GM12878 (cell line): ENCODE data around the gene NSD2. TPM values are rescaled to one million over a fixed set of nuclear protein-coding genes. Genes with fewer than 3 reads are reported as not detected.

ENCODE experiments used
- ATAC-seq: fragments of 200-7000 bp; cut with Tn5 transposase; 3 replicates; pipeline ENCODE4 v1.9.1; 2020; ENCODE audit warnings: mild to moderate bottlenecking, moderate library complexity
- BruUV-seq: library from RNA; stranded (reverse); fragments of 400-500 nt; replicated peaks from 2 replicates; lab custom pipeline; 2021; lab: Mats Ljungman, UMichigan
- CTCF ChIA-PET: fragments of 300-600 bp; sonication (Branson Sonifier 250); formaldehyde crosslinking; extraction: SDS; loops from one replicate; lab custom pipeline; 2021; ENCODE audit warnings: inconsistent platforms; lab: Yijun Ruan, JAX
- POLR2A ChIA-PET: fragments of 350-600 bp; formaldehyde crosslinking; extraction: SDS; loops from one replicate; lab custom pipeline; 2021; ENCODE audit warnings: inconsistent platforms; lab: Charles Lee
- RAD21 ChIA-PET: fragments of 300-600 bp; sonication (Branson Sonifier 250); formaldehyde crosslinking; loops from one replicate; lab custom pipeline; 2023; ENCODE audit warnings: antibody characterized with exemption; ENCODE audit not compliant: unreplicated experiment; lab: Charles Lee
- SMC1A ChIA-PET: fragments of 300-600 bp; sonication (Branson Sonifier 250); formaldehyde crosslinking; loops from one replicate; lab custom pipeline; 2023; ENCODE audit not compliant: unreplicated experiment, uncharacterized antibody; lab: Charles Lee
- DNase-seq: peaks from one replicate; pipeline ENCODE4 v3.0.0-alpha.2; 2011; ENCODE audit warnings: low read depth, low spot score
- FAIRE-seq: peaks from 3 replicates; lab custom pipeline; 2011; peaks lifted over from hg19 to GRCh38; lab: Jason Lieb, UNC
- H2AFZ ChIP-seq: 2 replicates; pipeline ENCODE4 v1.6.0; 2011; ENCODE audit warnings: low read depth, low read length, control low read depth; ENCODE audit not compliant: control insufficient read depth
- H3K27ac ChIP-seq: 2 replicates; pipeline ENCODE4 v1.5.1; 2011; ENCODE audit warnings: control low read depth; ENCODE audit not compliant: control insufficient read depth, insufficient read depth
- H3K27me3 ChIP-seq, 2 experiments: replicated peaks in 1 of 2; 2 replicates each; pipeline versions ENCODE4 v1.6.0 to v1.6.1; 2011; ENCODE audit warnings: low read length in 1 of 2; ENCODE audit not compliant: control insufficient read depth in 2 of 2, insufficient read depth in 2 of 2
- H3K36me3 ChIP-seq, 2 experiments: 2 replicates each; pipeline ENCODE4 v1.5.1; 2011; ENCODE audit warnings: low read length in 1 of 2; ENCODE audit not compliant: control insufficient read depth in 2 of 2, insufficient read depth in 2 of 2
- H3K4me1 ChIP-seq: 2 replicates; pipeline ENCODE4 v1.6.1; 2011; ENCODE audit warnings: mild to moderate bottlenecking, low read length, moderate library complexity, mixed read lengths; ENCODE audit not compliant: control insufficient read depth, insufficient read depth
- H3K4me2 ChIP-seq: 2 replicates; pipeline ENCODE4 v1.6.0; 2011; ENCODE audit warnings: control low read depth; ENCODE audit not compliant: control insufficient read depth, insufficient read depth
- H3K4me3 ChIP-seq: fragments of 200-600 bp; sonication (generic); 2 replicates; pipeline ENCODE4 v1.5.1; 2016
- H3K79me2 ChIP-seq: 2 replicates; pipeline ENCODE4 v1.6.0; 2011; ENCODE audit warnings: low read length; ENCODE audit not compliant: control insufficient read depth, insufficient read depth
- H3K9ac ChIP-seq: 2 replicates; pipeline ENCODE4 v1.8.0; 2011; ENCODE audit warnings: low read length, control low read depth, mixed read lengths; ENCODE audit not compliant: control insufficient read depth, insufficient read depth
- H3K9me3 ChIP-seq: replicated peaks from 3 replicates; pipeline ENCODE4 v1.5.1; 2011; ENCODE audit warnings: mild to moderate bottlenecking, low read length; ENCODE audit not compliant: control insufficient read depth, insufficient read depth
- H4K20me1 ChIP-seq: 2 replicates; pipeline ENCODE4 v1.6.0; 2011; ENCODE audit not compliant: control insufficient read depth, insufficient read depth
- ASH2L ChIP-seq: fragments of 300-600, 200-600 bp; sonication (generic); IDR thresholded peaks from 2 replicates; pipeline ENCODE4 v1.6.1; 2017; ENCODE audit warnings: low read depth, mild to moderate bottlenecking, borderline replicate concordance
- FOXM1 ChIP-seq: IDR thresholded peaks from 2 replicates; pipeline ENCODE4 v1.6.1; 2012; ENCODE audit warnings: low read depth, mild to moderate bottlenecking, inconsistent platforms, low read length, moderate library complexity
- HDAC2 ChIP-seq: fragments of 200-600 bp; sonication (generic); IDR thresholded peaks from 2 replicates; pipeline ENCODE4 v1.6.1; 2017
- NR2F1 ChIP-seq: fragments of 450-650 bp; conservative IDR thresholded peaks from 2 replicates; pipeline ENCODE4 v1.6.1; 2017; ENCODE audit warnings: mild to moderate bottlenecking
- POLR2AphosphoS2 ChIP-seq: IDR thresholded peaks from 2 replicates; pipeline ENCODE4 v1.6.1; 2011; ENCODE audit warnings: low read depth, mild to moderate bottlenecking, low read length, improper control_type of control experiment, moderate library complexity
- STAT3 ChIP-seq: IDR thresholded peaks from 2 replicates; pipeline ENCODE4 v1.6.1; 2011; ENCODE audit warnings: low read depth, low read length, improper control_type of control experiment
- TARDBP ChIP-seq: IDR thresholded peaks from 2 replicates; pipeline ENCODE4 v1.6.1; 2016; ENCODE audit warnings: borderline replicate concordance
- WGBS: methylation state at CpG from one replicate; pipeline ENCODE4 v1.1.6; 2016; ENCODE audit warnings: low lambda C conversion rate; ENCODE audit not compliant: insufficient replicate concordance, insufficient coverage; ENCODE audit errors: missing lambda C conversion rate; 5-methylcytosine and 5-hydroxymethylcytosine counted together
- in situ Hi-C: fragments of 300-500 bp; cut with MboI; formaldehyde crosslinking; loops from 9 replicates; pipeline ENCODE4 v1.14.3; 2018; ENCODE audit warnings: mixed read lengths
- intact Hi-C: fragments of 100-400 bp; cut with micrococcal nuclease; formaldehyde crosslinking; loops from one replicate; pipeline ENCODE4 v1.14.2; 2022; ENCODE audit not compliant: unreplicated experiment
- polyA plus RNA-seq, 11 experiments: library from polyadenylated mRNA; depleted of rRNA in 4 of 11; unstranded in 6 of 11; stranded (reverse) in 5 of 11; fragments of >200 nt; fragmentation: Nextera tagmentation in 4 of 11; fragmentation: Illumina TruSeq in 1 of 11; extraction: Ambion mirVana in 4 of 11; extraction: Trizol in 1 of 11; gene quantifications; 1 replicate in 1 of 11; 2 replicates in 10 of 11; pipeline versions ENCODE4 v1.2.1 to v1.2.3, GENCODE V29; 2011 to 2016; ENCODE audit warnings: inconsistent platforms in 2 of 11, missing spikeins in 2 of 11, low read depth in 1 of 11
- total RNA-seq, 4 experiments: library from RNA; depleted of rRNA in 3 of 4; stranded (reverse); fragments of >200 nt in 3 of 4; fragmentation: Illumina TruSeq in 1 of 4; extraction: Trizol in 1 of 4; gene quantifications; 2 replicates each; pipeline versions ENCODE4 v1.2.1 to v1.2.3, GENCODE V29; 2013 to 2021
- TF ChIP-seq, protein P1 (sequence below), 3 experiments: IDR thresholded peaks in 2 of 3; conservative IDR thresholded peaks in 1 of 3; 2 replicates each; pipeline ENCODE4 v1.5.1; 2011; ENCODE audit warnings: low read depth in 3 of 3, low read length in 3 of 3, mild to moderate bottlenecking in 3 of 3, control low read depth in 2 of 3, moderate library complexity in 2 of 3, inconsistent platforms in 1 of 3, mixed read lengths in 1 of 3; ENCODE audit not compliant: control insufficient read depth in 2 of 3, insufficient read depth in 1 of 3; ENCODE audit errors: extremely low read depth in 1 of 3
- TF ChIP-seq, protein P2 (sequence below): IDR thresholded peaks from 2 replicates; pipeline ENCODE4 v1.6.1; 2012; ENCODE audit warnings: low read depth, low read length, improper control_type of control experiment
- TF ChIP-seq, protein P3 (sequence below): fragments of 450-650 bp; IDR thresholded peaks from 2 replicates; pipeline ENCODE4 v1.6.1; 2017; ENCODE audit warnings: antibody characterized with exemption, mild to moderate bottlenecking, moderate library complexity
- TF ChIP-seq, protein P4 (sequence below): fragments of 450-650 bp; IDR thresholded peaks from 2 replicates; pipeline ENCODE4 v1.6.1; 2017; ENCODE audit warnings: mild to moderate bottlenecking, low read depth, inconsistent platforms; ENCODE audit not compliant: poor library complexity, severe bottlenecking

Gene NSD2
- total and polyA plus RNA-seq, 10 of the 15 experiments (the other 5 are each of a cell fraction or from before 2014, with no cell fraction given), result 8.6 to 139 (median 67.2) TPM

DNA sequence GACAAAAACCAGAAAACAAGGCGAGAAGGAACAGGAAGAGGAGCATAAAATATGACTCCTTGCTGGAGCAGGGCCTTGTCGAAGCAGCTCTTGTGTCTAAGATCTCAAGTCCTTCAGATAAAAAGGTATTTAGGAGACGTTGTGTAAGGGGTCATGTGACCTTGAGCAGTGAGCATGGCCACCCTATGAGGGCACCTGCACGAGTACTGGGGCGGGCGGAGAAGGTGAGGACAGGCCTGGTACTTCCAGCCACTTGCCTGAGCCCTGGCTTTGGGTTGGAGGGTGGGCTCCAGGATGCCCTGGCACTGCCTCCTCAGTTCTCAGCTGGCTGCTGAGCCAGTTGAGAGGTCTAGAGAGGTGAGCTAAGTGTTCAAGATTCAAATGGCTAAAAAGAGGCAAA lies 29.9 kb downstream of the NSD2 start:
- H3K27ac ChIP-seq, result no peak overlapping the region
- intact Hi-C loops, result no loop called here
- no peak overlapping the region for H3K4me3 ChIP-seq
- ChIA-PET SMC1A (interaction anchor here (1.1 to 4.0 kb wide), 3 partner anchors 25 to 208 kb away, joined by 3 to 20 read pairs (median 4); no protein-coding TSS in a partner anchor), POLR2A (interaction anchor here (0.8 kb wide), 1 partner anchor 149 kb away, joined by 4 read pairs; no protein-coding TSS in a partner anchor), RAD21 (interaction anchor here (1.1 to 1.3 kb wide), 2 partner anchors 27 to 91 kb away, joined by 3 to 5 read pairs; no protein-coding TSS in a partner anchor), CTCF (interaction anchor here (0.6 to 4.5 kb wide), 12 partner anchors 8 to 205 kb away, joined by 3 to 38 read pairs (median 12); no protein-coding TSS in a partner anchor)
- H3K27me3 ChIP-seq, result no peaks in the 10 kb centered on the region
- peaks cover 6% of the 10 kb centered on the region for H3K4me1 ChIP-seq
- H3K79me2 ChIP-seq, result peaks cover 62% of the 10 kb centered on the region
- WGBS, result 78% methylated on average over 6 of the region's 6 CpGs
- FAIRE-seq (no peak), ATAC-seq (no peak), DNase-seq (no peak)
- H3K36me3 ChIP-seq, result peaks cover 26 to 29% of the 10 kb centered on the region in 2 experiments
- TF ChIP-seq, protein P1, sequence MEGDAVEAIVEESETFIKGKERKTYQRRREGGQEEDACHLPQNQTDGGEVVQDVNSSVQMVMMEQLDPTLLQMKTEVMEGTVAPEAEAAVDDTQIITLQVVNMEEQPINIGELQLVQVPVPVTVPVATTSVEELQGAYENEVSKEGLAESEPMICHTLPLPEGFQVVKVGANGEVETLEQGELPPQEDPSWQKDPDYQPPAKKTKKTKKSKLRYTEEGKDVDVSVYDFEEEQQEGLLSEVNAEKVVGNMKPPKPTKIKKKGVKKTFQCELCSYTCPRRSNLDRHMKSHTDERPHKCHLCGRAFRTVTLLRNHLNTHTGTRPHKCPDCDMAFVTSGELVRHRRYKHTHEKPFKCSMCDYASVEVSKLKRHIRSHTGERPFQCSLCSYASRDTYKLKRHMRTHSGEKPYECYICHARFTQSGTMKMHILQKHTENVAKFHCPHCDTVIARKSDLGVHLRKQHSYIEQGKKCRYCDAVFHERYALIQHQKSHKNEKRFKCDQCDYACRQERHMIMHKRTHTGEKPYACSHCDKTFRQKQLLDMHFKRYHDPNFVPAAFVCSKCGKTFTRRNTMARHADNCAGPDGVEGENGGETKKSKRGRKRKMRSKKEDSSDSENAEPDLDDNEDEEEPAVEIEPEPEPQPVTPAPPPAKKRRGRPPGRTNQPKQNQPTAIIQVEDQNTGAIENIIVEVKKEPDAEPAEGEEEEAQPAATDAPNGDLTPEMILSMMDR (IDR thresholded peaks at IDR 0.05 in 2 of 3, conservative IDR thresholded peaks at IDR 0.05 in 1 of 3; ENCODE audit: control insufficient read depth in 2 of 3, extremely low read depth in 1 of 3, insufficient read depth in 1 of 3, low read depth in 3 of 3, low read length in 3 of 3), result no peak
- TF ChIP-seq, protein P2, sequence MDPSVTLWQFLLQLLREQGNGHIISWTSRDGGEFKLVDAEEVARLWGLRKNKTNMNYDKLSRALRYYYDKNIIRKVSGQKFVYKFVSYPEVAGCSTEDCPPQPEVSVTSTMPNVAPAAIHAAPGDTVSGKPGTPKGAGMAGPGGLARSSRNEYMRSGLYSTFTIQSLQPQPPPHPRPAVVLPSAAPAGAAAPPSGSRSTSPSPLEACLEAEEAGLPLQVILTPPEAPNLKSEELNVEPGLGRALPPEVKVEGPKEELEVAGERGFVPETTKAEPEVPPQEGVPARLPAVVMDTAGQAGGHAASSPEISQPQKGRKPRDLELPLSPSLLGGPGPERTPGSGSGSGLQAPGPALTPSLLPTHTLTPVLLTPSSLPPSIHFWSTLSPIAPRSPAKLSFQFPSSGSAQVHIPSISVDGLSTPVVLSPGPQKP, result no peak
- TF ChIP-seq NR2F1 (no peak), STAT3 (no peak), ASH2L (no peak), HDAC2 (no peak), FOXM1 (no peak), TARDBP (no peak), POLR2AphosphoS2 (no peak)
- TF ChIP-seq, protein P3, sequence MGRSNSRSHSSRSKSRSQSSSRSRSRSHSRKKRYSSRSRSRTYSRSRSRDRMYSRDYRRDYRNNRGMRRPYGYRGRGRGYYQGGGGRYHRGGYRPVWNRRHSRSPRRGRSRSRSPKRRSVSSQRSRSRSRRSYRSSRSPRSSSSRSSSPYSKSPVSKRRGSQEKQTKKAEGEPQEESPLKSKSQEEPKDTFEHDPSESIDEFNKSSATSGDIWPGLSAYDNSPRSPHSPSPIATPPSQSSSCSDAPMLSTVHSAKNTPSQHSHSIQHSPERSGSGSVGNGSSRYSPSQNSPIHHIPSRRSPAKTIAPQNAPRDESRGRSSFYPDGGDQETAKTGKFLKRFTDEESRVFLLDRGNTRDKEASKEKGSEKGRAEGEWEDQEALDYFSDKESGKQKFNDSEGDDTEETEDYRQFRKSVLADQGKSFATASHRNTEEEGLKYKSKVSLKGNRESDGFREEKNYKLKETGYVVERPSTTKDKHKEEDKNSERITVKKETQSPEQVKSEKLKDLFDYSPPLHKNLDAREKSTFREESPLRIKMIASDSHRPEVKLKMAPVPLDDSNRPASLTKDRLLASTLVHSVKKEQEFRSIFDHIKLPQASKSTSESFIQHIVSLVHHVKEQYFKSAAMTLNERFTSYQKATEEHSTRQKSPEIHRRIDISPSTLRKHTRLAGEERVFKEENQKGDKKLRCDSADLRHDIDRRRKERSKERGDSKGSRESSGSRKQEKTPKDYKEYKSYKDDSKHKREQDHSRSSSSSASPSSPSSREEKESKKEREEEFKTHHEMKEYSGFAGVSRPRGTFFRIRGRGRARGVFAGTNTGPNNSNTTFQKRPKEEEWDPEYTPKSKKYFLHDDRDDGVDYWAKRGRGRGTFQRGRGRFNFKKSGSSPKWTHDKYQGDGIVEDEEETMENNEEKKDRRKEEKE, result no peak
- TF ChIP-seq, protein P4, sequence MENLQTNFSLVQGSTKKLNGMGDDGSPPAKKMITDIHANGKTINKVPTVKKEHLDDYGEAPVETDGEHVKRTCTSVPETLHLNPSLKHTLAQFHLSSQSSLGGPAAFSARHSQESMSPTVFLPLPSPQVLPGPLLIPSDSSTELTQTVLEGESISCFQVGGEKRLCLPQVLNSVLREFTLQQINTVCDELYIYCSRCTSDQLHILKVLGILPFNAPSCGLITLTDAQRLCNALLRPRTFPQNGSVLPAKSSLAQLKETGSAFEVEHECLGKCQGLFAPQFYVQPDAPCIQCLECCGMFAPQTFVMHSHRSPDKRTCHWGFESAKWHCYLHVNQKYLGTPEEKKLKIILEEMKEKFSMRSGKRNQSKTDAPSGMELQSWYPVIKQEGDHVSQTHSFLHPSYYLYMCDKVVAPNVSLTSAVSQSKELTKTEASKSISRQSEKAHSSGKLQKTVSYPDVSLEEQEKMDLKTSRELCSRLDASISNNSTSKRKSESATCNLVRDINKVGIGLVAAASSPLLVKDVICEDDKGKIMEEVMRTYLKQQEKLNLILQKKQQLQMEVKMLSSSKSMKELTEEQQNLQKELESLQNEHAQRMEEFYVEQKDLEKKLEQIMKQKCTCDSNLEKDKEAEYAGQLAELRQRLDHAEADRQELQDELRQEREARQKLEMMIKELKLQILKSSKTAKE, result no peak
- no TSS peak for BruUV-seq
- no peak overlapping the region for H2AFZ ChIP-seq
- in situ Hi-C loops, result no loop called here
- peaks cover 8% of the 10 kb centered on the region; the same call in 1 of the 2 replicates for H4K20me1 ChIP-seq
- no peak overlapping the region for H3K4me2 ChIP-seq
- no peaks in the 10 kb centered on the region for H3K9me3 ChIP-seq
- no peak overlapping the region for H3K9ac ChIP-seq
